Measurements from ENCODE around the gene GNAI3.

The GNAI3 gene

GRCh38 chr1:109603229-109603628, 54.8 kb downstream of the GNAI3 start:
- no peak for DNase-seq

- DNase-seq: no peak
Measured at GRCh38 chr1:109605381-109605780, 57.0 kb downstream of the GNAI3 start.

- DNase-seq: no peak
Measured at GRCh38 chr1:109609881-109610280, 61.5 kb downstream of the GNAI3 start.

GRCh38 chr1:109610609-109611307, 62.3 kb downstream of the GNAI3 start:
- DNase-seq: no peak

- DNase-seq: no peak
Measured at GRCh38 chr1:109611308-109611990, 63.0 kb downstream of the GNAI3 start.

GRCh38 chr1:109613361-109614147, 65.1 kb downstream of the GNAI3 start:
- no peak for DNase-seq

- no peak for DNase-seq
Measured at GRCh38 chr1:109615879-109616278, 67.5 kb downstream of the GNAI3 start.

- no peak for DNase-seq
Measured at GRCh38 chr1:109616391-109616790, 68.0 kb downstream of the GNAI3 start.

GRCh38 chr1:109617291-109617801, 68.9 kb downstream of the GNAI3 start:
- no peak for DNase-seq

- no peak for DNase-seq
Measured at GRCh38 chr1:109618661-109619575, 70.5 kb downstream of the GNAI3 start.

- peak; percentile 50 for DNase-seq
Measured at GRCh38 chr1:109619576-109620400, 71.4 kb downstream of the GNAI3 start, which contains the start of the genes AMPD2 and GNAT2. Gene AMPD2 (plus strand): TSS chr1:109619837. CDS start chr1:109621176, 1,339 bp downstream. Gene GNAT2 (minus strand): TSS chr1:109619616. CDS start chr1:109612870, 6,746 bp downstream.

- peak; percentile 50 for DNase-seq
Measured at GRCh38 chr1:109620401-109620791, 72.0 kb downstream of the GNAI3 start.

GRCh38 chr1:109620841-109621286, 72.4 kb downstream of the GNAI3 start:
- peak; percentile 83 for DNase-seq

- DNase-seq: no peak
Measured at GRCh38 chr1:109621379-109622136, 73.1 kb downstream of the GNAI3 start.

GRCh38 chr1:109622137-109622892, 73.9 kb downstream of the GNAI3 start:
- DNase-seq: no peak

GRCh38 chr1:109622895-109623294, 74.5 kb downstream of the GNAI3 start:
- DNase-seq: no peak

GRCh38 chr1:109623601-109624161, 75.3 kb downstream of the GNAI3 start:
- DNase-seq: peak; percentile 42

GRCh38 chr1:109624201-109625010, 76.0 kb downstream of the GNAI3 start:
- peak; percentile 38 for DNase-seq

Measured in NCI-H1092 treated with DMSO at 0.1 percent for 48 hours (cell line).